Fibroblast of mammary gland (primary cell): ENCODE results near the gene CCDC14.

ENCODE experiments used
- DNase-seq: peaks from one replicate; pipeline ENCODE4 v3.0.0-alpha.2; 2010; ENCODE audit warnings: low read depth
- H3K4me3 ChIP-seq: 2 replicates; pipeline ENCODE4 v1.5.1; 2011; ENCODE audit warnings: low read depth, mild to moderate bottlenecking, low read length, moderate library complexity; ENCODE audit not compliant: control insufficient read depth
- TF ChIP-seq, protein P1 (sequence below): conservative IDR thresholded peaks from 2 replicates; pipeline ENCODE4 v1.5.1; 2011; ENCODE audit warnings: low read depth, low read length, inconsistent platforms; ENCODE audit not compliant: control insufficient read depth, insufficient read depth

Gene CCDC14

DNA sequence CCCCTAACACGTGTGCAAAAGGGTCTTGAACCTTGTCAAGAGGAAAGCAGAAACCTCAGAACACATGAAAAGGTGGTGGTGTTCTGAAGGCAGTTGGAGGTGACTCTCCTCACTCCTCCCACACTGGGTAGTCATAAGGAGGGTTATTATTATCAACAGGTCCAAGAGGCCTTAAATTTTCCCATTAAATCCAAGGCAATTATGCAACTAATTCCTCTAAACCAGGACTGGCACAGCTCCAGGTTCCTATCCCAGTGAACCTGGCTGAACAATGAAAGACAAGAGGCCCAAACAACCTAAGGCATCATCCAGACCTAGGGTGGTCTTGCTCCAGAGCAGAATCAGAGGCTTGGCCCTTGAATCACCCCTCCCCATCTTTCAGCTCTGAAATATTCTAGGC, 91.9 kb downstream of the CCDC14 start:
- DNase-seq: no peak
- TF ChIP-seq, protein P1, sequence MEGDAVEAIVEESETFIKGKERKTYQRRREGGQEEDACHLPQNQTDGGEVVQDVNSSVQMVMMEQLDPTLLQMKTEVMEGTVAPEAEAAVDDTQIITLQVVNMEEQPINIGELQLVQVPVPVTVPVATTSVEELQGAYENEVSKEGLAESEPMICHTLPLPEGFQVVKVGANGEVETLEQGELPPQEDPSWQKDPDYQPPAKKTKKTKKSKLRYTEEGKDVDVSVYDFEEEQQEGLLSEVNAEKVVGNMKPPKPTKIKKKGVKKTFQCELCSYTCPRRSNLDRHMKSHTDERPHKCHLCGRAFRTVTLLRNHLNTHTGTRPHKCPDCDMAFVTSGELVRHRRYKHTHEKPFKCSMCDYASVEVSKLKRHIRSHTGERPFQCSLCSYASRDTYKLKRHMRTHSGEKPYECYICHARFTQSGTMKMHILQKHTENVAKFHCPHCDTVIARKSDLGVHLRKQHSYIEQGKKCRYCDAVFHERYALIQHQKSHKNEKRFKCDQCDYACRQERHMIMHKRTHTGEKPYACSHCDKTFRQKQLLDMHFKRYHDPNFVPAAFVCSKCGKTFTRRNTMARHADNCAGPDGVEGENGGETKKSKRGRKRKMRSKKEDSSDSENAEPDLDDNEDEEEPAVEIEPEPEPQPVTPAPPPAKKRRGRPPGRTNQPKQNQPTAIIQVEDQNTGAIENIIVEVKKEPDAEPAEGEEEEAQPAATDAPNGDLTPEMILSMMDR: no peak
- H3K4me3 ChIP-seq: no peak overlapping the region

DNA sequence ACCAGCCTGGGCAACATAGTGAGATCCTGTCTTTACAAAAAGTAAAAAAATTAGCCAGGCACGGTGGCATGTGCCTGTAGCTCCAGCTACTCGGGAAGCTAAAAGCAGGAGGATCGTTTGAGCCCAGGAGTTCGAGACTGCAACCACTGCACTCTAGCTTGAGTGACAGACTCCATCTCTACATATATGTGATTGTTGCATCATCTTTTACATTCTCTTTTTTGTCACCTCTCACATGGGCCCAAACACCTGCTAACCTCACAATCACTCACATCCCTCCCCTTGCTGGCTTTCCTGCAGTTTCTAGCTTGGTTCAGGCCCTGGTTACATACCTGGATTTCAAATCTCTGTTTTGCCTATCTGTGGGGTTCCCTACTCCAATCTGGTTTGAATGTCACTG, 96.3 kb downstream of the CCDC14 start:
- TF ChIP-seq, protein P1: no peak
- DNase-seq: no peak
- H3K4me3 ChIP-seq: no peak overlapping the region
